H9 (cell line): ENCODE data around the gene BAHD1. TPM values are rescaled to one million over a fixed set of nuclear protein-coding genes. Genes with fewer than 3 reads are reported as not detected.
A peak's percentile ranks its signal among the peaks of the same experiment; 100 is the strongest.

ENCODE experiments used
- DNase-seq: peaks from one replicate; pipeline ENCODE4 v3.0.0-alpha.2; 2017
- H2AFZ ChIP-seq: one replicate; pipeline ENCODE4 v1.6.1; 2013; ENCODE audit warnings: mild to moderate bottlenecking, low read length, control low read depth, moderate library complexity
- H2AK5ac ChIP-seq: 2 replicates; pipeline ENCODE4 v1.6.1; 2013; ENCODE audit warnings: low read length, control low read depth, mixed read lengths; ENCODE audit not compliant: insufficient read length
- H2BK120ac ChIP-seq: one replicate; pipeline ENCODE4 v1.6.1; 2013; ENCODE audit warnings: low read depth, mild to moderate bottlenecking, low read length, control low read depth, inconsistent platforms; ENCODE audit not compliant: poor library complexity, severe bottlenecking
- H2BK12ac ChIP-seq: 2 replicates; pipeline ENCODE4 v1.6.1; 2013; ENCODE audit warnings: low read length, control low read depth, mixed read lengths, low read depth; ENCODE audit not compliant: insufficient read length
- H2BK15ac ChIP-seq: 2 replicates; pipeline ENCODE4 v1.6.1; 2013; ENCODE audit warnings: low read depth, low read length, control low read depth
- H2BK20ac ChIP-seq: one replicate; pipeline ENCODE4 v1.6.1; 2013; ENCODE audit warnings: low read depth, mild to moderate bottlenecking, low read length, control low read depth, inconsistent platforms; ENCODE audit not compliant: poor library complexity, severe bottlenecking
- H2BK5ac ChIP-seq: 2 replicates; pipeline ENCODE4 v1.6.1; 2013; ENCODE audit warnings: low read length, control low read depth, mixed read lengths; ENCODE audit not compliant: insufficient read length
- H3K14ac ChIP-seq: 2 replicates; pipeline ENCODE4 v1.6.1; 2013; ENCODE audit warnings: low read length, control low read depth; ENCODE audit not compliant: insufficient read depth
- H3K18ac ChIP-seq: 2 replicates; pipeline ENCODE4 v1.6.1; 2013; ENCODE audit warnings: low read depth, mild to moderate bottlenecking, mixed read lengths, low read length, control low read depth; ENCODE audit not compliant: insufficient read length
- H3K23ac ChIP-seq: 2 replicates; pipeline ENCODE4 v1.6.1; 2013; ENCODE audit warnings: low read length, control low read depth, mixed read lengths, low read depth; ENCODE audit not compliant: insufficient read length
- H3K23me2 ChIP-seq: 2 replicates; pipeline ENCODE4 v1.6.1; 2013; ENCODE audit warnings: low read depth, mild to moderate bottlenecking, mixed read lengths, low read length, control low read depth; ENCODE audit not compliant: insufficient read length, poor library complexity, severe bottlenecking
- H3K27ac ChIP-seq: 2 replicates; pipeline ENCODE4 v1.5.1; 2013; ENCODE audit warnings: low read length, control low read depth, mixed read lengths, low read depth; ENCODE audit not compliant: insufficient read length
- H3K27me3 ChIP-seq: 2 replicates; pipeline ENCODE4 v1.6.1; 2013; ENCODE audit warnings: low read length, control low read depth, inconsistent platforms; ENCODE audit not compliant: insufficient read depth
- H3K4ac ChIP-seq: 2 replicates; pipeline ENCODE4 v1.6.1; 2013; ENCODE audit warnings: low read depth, mild to moderate bottlenecking, control low read depth, inconsistent platforms, low read length, moderate library complexity
- H3K4me1 ChIP-seq: 2 replicates; pipeline ENCODE4 v1.6.1; 2013; ENCODE audit warnings: low read length, control low read depth, inconsistent platforms; ENCODE audit not compliant: insufficient read depth
- H3K4me2 ChIP-seq: 2 replicates; pipeline ENCODE4 v1.6.1; 2013; ENCODE audit warnings: low read length, control low read depth, mixed read lengths; ENCODE audit not compliant: insufficient read length, insufficient read depth
- H3K56ac ChIP-seq: 2 replicates; pipeline ENCODE4 v1.6.1; 2013; ENCODE audit warnings: low read depth, mild to moderate bottlenecking, mixed read lengths, low read length, control low read depth; ENCODE audit not compliant: insufficient read length
- H3K79me1 ChIP-seq: 2 replicates; pipeline ENCODE4 v1.6.1; 2013; ENCODE audit warnings: low read depth, mild to moderate bottlenecking, moderate library complexity, low read length, control low read depth, inconsistent platforms; ENCODE audit not compliant: insufficient read depth, poor library complexity, severe bottlenecking
- H3K79me2 ChIP-seq: 2 replicates; pipeline ENCODE4 v1.6.1; 2013; ENCODE audit warnings: low read length, control low read depth, inconsistent platforms; ENCODE audit not compliant: insufficient read depth
- H3K9ac ChIP-seq: 2 replicates; pipeline ENCODE4 v1.6.1; 2013; ENCODE audit warnings: low read length, control low read depth, mixed read lengths; ENCODE audit not compliant: insufficient read length; ENCODE audit errors: extremely low read depth
- H3K9me3 ChIP-seq: one replicate; pipeline ENCODE4 v1.6.1; 2013; ENCODE audit warnings: low read depth, low read length, inconsistent platforms; ENCODE audit not compliant: control insufficient read depth
- H3T11ph ChIP-seq: one replicate; pipeline ENCODE4 v1.6.1; 2013; ENCODE audit warnings: mild to moderate bottlenecking, low read length, control low read depth, inconsistent platforms
- H4K20me1 ChIP-seq: one replicate; pipeline ENCODE4 v1.6.1; 2013; ENCODE audit not compliant: control insufficient read depth, insufficient read length, insufficient read depth
- H4K5ac ChIP-seq: 2 replicates; pipeline ENCODE4 v1.6.1; 2013; ENCODE audit warnings: low read depth, mild to moderate bottlenecking, mixed read lengths, low read length, control low read depth; ENCODE audit not compliant: insufficient read length
- H4K8ac ChIP-seq: replicated peaks from 2 replicates; pipeline ENCODE4 v1.6.1; 2013; ENCODE audit warnings: low read length, control low read depth, mixed read lengths, low read depth; ENCODE audit not compliant: insufficient read length
- H4K91ac ChIP-seq: 2 replicates; pipeline ENCODE4 v1.6.1; 2013; ENCODE audit warnings: low read depth, mild to moderate bottlenecking, moderate library complexity, mixed read lengths, low read length, control low read depth; ENCODE audit not compliant: insufficient read length
- H3K27ac Mint-ChIP-seq, 3 experiments: 2 replicates in 2 of 3; 3 replicates in 1 of 3; pipeline ENCODE4 v1.8.0; 2020 to 2021; ENCODE audit warnings: mixed read lengths in 3 of 3, mild to moderate bottlenecking in 1 of 3, moderate library complexity in 1 of 3
- H3K27me3 Mint-ChIP-seq: 2 replicates; pipeline ENCODE4 v1.8.0; 2021; ENCODE audit warnings: low read depth, mild to moderate bottlenecking, moderate library complexity, mixed read lengths
- H3K36me3 Mint-ChIP-seq, 3 experiments: 2 replicates in 2 of 3; 3 replicates in 1 of 3; pipeline ENCODE4 v1.8.0; 2020 to 2021; ENCODE audit warnings: low read depth in 3 of 3, mixed read lengths in 3 of 3; ENCODE audit not compliant: insufficient read depth in 1 of 3
- H3K4me1 Mint-ChIP-seq, 2 experiments: 2 replicates each; pipeline ENCODE4 v1.8.0; 2020; ENCODE audit warnings: mixed read lengths in 2 of 2
- H3K4me3 Mint-ChIP-seq, 2 experiments: 2 replicates in 1 of 2; 3 replicates in 1 of 2; pipeline ENCODE4 v1.8.0; 2020 to 2021; ENCODE audit warnings: mild to moderate bottlenecking in 2 of 2, mixed read lengths in 2 of 2, moderate library complexity in 1 of 2
- H3K9me3 Mint-ChIP-seq, 2 experiments: 2 replicates in 1 of 2; 3 replicates in 1 of 2; pipeline ENCODE4 v1.8.0; 2020; ENCODE audit warnings: mild to moderate bottlenecking in 2 of 2, mixed read lengths in 2 of 2, moderate library complexity in 1 of 2
- WGBS: extraction: QIAGEN DNeasy Blood & Tissue Kit; methylation state at CpG from one replicate; pipeline ENCODE4 v1.1.7; 2013; ENCODE audit warnings: missing lambda C conversion rate, low lambda C conversion rate, mixed read lengths; ENCODE audit not compliant: insufficient read length; ENCODE audit errors: extremely low coverage; 5-methylcytosine and 5-hydroxymethylcytosine counted together
- total RNA-seq: library from RNA; stranded (reverse); gene quantifications from 2 replicates; pipeline ENCODE4 v1.2.1, GENCODE V29; 2021
- TF ChIP-seq, protein P1 (sequence below): fragments of 200-600 bp; sonication (generic); conservative IDR thresholded peaks from 3 replicates; pipeline ENCODE4 v1.8.0; 2021; ENCODE audit warnings: antibody characterized with exemption, mild to moderate bottlenecking

The BAHD1 gene
- total RNA-seq, 1 experiment from 2014 or later: 54.1 TPM

GRCh38 chr15:40412095-40412759 lies 28.5 kb upstream of the BAHD1 start:
- Histone ChIP-seq H3K23ac (no peak overlapping the region), H2BK15ac (no peak overlapping the region), H3K79me1 (peaks cover 4% of the 10 kb centered on the region), H2AFZ (no peak overlapping the region), H3K27ac (no peak overlapping the region), H3K18ac (no peak overlapping the region), H3K27me3 (no peaks in the 10 kb centered on the region), H3K4me1 (no peaks in the 10 kb centered on the region), H3K4ac (no peak overlapping the region), H4K5ac (no peak overlapping the region), H2BK120ac (no peak overlapping the region), H2BK5ac (no peak overlapping the region), H3K14ac (no peak overlapping the region), H2BK12ac (no peak overlapping the region), H3K4me2 (no peak overlapping the region), H3K23me2 (no peaks in the 10 kb centered on the region), H3K56ac (no peak overlapping the region), H4K91ac (no peak overlapping the region), H3T11ph (no peak overlapping the region), H4K20me1 (no peaks in the 10 kb centered on the region), H2BK20ac (no peak overlapping the region), H4K8ac (no peak overlapping the region), H3K9ac (no peak overlapping the region), H2AK5ac (no peak overlapping the region), H3K9me3 (no peaks in the 10 kb centered on the region), H3K79me2 (no peaks in the 10 kb centered on the region)
- no peak for DNase-seq
- H3K9me3 Mint-ChIP-seq: no peaks in the 10 kb centered on the region
- no peaks in the 10 kb centered on the region for H3K27me3 Mint-ChIP-seq
- peak overlapping the region in 1 of 3 experiments; percentile 37; a peak in 2 of 7 replicates for H3K27ac Mint-ChIP-seq
- peaks cover 4 to 6% of the 10 kb centered on the region in 2 experiments for H3K4me1 Mint-ChIP-seq
- H3K4me3 Mint-ChIP-seq: no peak overlapping the region
- peaks cover 59 to 89% (median 88%) of the 10 kb centered on the region in 3 experiments; a peak in 6 of 7 replicates for H3K36me3 Mint-ChIP-seq
- no CpG with 5 or more reads among the region's 7 CpGs for WGBS
- TF ChIP-seq, protein P1, sequence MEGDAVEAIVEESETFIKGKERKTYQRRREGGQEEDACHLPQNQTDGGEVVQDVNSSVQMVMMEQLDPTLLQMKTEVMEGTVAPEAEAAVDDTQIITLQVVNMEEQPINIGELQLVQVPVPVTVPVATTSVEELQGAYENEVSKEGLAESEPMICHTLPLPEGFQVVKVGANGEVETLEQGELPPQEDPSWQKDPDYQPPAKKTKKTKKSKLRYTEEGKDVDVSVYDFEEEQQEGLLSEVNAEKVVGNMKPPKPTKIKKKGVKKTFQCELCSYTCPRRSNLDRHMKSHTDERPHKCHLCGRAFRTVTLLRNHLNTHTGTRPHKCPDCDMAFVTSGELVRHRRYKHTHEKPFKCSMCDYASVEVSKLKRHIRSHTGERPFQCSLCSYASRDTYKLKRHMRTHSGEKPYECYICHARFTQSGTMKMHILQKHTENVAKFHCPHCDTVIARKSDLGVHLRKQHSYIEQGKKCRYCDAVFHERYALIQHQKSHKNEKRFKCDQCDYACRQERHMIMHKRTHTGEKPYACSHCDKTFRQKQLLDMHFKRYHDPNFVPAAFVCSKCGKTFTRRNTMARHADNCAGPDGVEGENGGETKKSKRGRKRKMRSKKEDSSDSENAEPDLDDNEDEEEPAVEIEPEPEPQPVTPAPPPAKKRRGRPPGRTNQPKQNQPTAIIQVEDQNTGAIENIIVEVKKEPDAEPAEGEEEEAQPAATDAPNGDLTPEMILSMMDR: no peak
